Right ventricle myocardium superior (tissue), 1 donor: ENCODE data around the gene UBE2E2. TPM values are rescaled to one million over a fixed set of nuclear protein-coding genes. Genes with fewer than 3 reads are reported as not detected.

Experiments used
- ATAC-seq: fragments of 200-7000 bp; cut with Tn5 transposase; one replicate; pipeline ENCODE4 v1.9.1; 2020; ENCODE audit warnings: mild to moderate bottlenecking; ENCODE audit not compliant: poor library complexity
- DNase-seq: peaks from one replicate; pipeline ENCODE4 v3.0.0-alpha.2; 2020
- intact Hi-C: fragments of 100-400 bp; cut with DNase I; formaldehyde crosslinking; loops from one replicate; pipeline ENCODE4 v1.11.2; 2022
- total RNA-seq: library from RNA; stranded (reverse); fragmentation: NEBNext Ultra II Directional; extraction: Animal tissue kit (Norgen Biotek cat#: 25700); gene quantifications from one replicate; pipeline ENCODE4 v1.2.1, GENCODE V29; 2021
- donor health status: DM: no; HTN: yes; CAD: no; lungs with severe emphysema.

The UBE2E2 gene
- total RNA-seq, 1 donor from 2014 or later: 37.4 TPM

GRCh38 chr3:23185861-23186260, 17.3 kb upstream of the UBE2E2 start:
- DNase-seq (no peak), ATAC-seq (no peak)
- intact Hi-C loops: no loop called here

GRCh38 chr3:23189187-23189586, 13.9 kb upstream of the UBE2E2 start:
- DNase-seq (no peak), ATAC-seq (no peak)
- intact Hi-C loops: no loop called here

GRCh38 chr3:23192816-23193215, 10.3 kb upstream of the UBE2E2 start:
- ATAC-seq (no peak), DNase-seq (no peak)
- intact Hi-C loops: no loop called here

- no peak for DNase-seq
- ATAC-seq: no peak
- intact Hi-C loops: no loop called here
These were observed 9.3 kb upstream of the UBE2E2 start for GRCh38 chr3:23193831-23194230.

- intact Hi-C loops: no loop called here
- ATAC-seq: no peak
- DNase-seq: no peak
These were observed 4.3 kb upstream of the UBE2E2 start for GRCh38 chr3:23198801-23199200.

- DNase-seq (no peak), ATAC-seq (no peak)
- intact Hi-C loops: loop anchor here (10.0 kb wide), 1 partner anchor 605 kb away; the partner anchor contains the start of gene UBE2E1
These were observed 3.5 kb upstream of the UBE2E2 start for GRCh38 chr3:23199649-23200048.

GRCh38 chr3:23201154-23201838, 1.8 kb upstream of the UBE2E2 start:
- ATAC-seq (no peak), DNase-seq (no peak)
- intact Hi-C loops: loop anchor here (10.0 kb wide), 1 partner anchor 604 kb away; the partner anchor contains the start of gene UBE2E1

GRCh38 chr3:23202203-23202920, 765 bp upstream of the UBE2E2 start:
- DNase-seq (no peak), ATAC-seq (peak; percentile 42)
- intact Hi-C loops: loop anchor here (10.0 kb wide), 1 partner anchor 602 kb away; the partner anchor contains the start of gene UBE2E1

- intact Hi-C loops: loop anchor here (10.0 kb wide), 1 partner anchor 601 kb away; the partner anchor contains the start of gene UBE2E1
These were observed 692 bp downstream of the UBE2E2 start for GRCh38 chr3:23203708-23204330.

GRCh38 chr3:23206366-23206765, 3.2 kb downstream of the UBE2E2 start:
- no peak for DNase-seq
- intact Hi-C loops: loop anchor here (10.0 kb wide), 1 partner anchor 598 kb away; the partner anchor contains the start of gene UBE2E1
- no peak for ATAC-seq

More at GRCh38 chr3:23203708-23204330, 692 bp downstream of the UBE2E2 start:
- DNase-seq (peak; percentile 60), ATAC-seq (peak; percentile 24)

GRCh38 chr3:23209103-23209502, 6.0 kb downstream of the UBE2E2 start:
- ATAC-seq (no peak), DNase-seq (no peak)
- intact Hi-C loops: loop anchor here (10.0 kb wide), 1 partner anchor 596 kb away; the partner anchor contains the start of gene UBE2E1

- intact Hi-C loops: loop anchor here (10.0 kb wide), 1 partner anchor 595 kb away; the partner anchor contains the start of gene UBE2E1
- DNase-seq: no peak
- no peak for ATAC-seq
These were observed 6.8 kb downstream of the UBE2E2 start for GRCh38 chr3:23209747-23210487.

GRCh38 chr3:23213813-23214212, 10.7 kb downstream of the UBE2E2 start:
- ATAC-seq: no peak
- no peak for DNase-seq
- intact Hi-C loops: no loop called here

- no peak for DNase-seq
- ATAC-seq: no peak
- intact Hi-C loops: no loop called here
These were observed 14.9 kb downstream of the UBE2E2 start for GRCh38 chr3:23217872-23218554.

- ATAC-seq: peak; percentile 18
- DNase-seq: no peak
- intact Hi-C loops: no loop called here
These were observed 16.0 kb downstream of the UBE2E2 start for GRCh38 chr3:23219117-23219516.

GRCh38 chr3:23219552-23219951, 16.4 kb downstream of the UBE2E2 start:
- intact Hi-C loops: no loop called here
- ATAC-seq (no peak), DNase-seq (no peak)

- intact Hi-C loops: no loop called here
- DNase-seq: no peak
- no peak for ATAC-seq
These were observed 18.0 kb downstream of the UBE2E2 start for GRCh38 chr3:23221136-23221535.

- ATAC-seq: no peak
- no peak for DNase-seq
- intact Hi-C loops: no loop called here
These were observed 28.9 kb downstream of the UBE2E2 start for GRCh38 chr3:23232016-23232415.
